ENCODE measurements around the gene ARHGAP19.

The ARHGAP19 gene

GRCh38 chr10:97182288-97182990 is 110.0 kb downstream of the ARHGAP19 start:
- peaks cover 73% of the 10 kb centered on the region for H3K27me3 ChIP-seq (ENCODE audit: control insufficient read depth, insufficient read depth, low read length, poor library complexity, severe bottlenecking)
- peaks cover 28% of the 10 kb centered on the region for H3K4me1 ChIP-seq (ENCODE audit: control insufficient read depth, insufficient read depth, low read length)
- H3K9me3 ChIP-seq (ENCODE audit: control insufficient read depth, low read length): no peaks in the 10 kb centered on the region
- H3K27ac ChIP-seq (ENCODE audit: insufficient read depth, low read depth, low read length, poor library complexity, severe bottlenecking): no peak overlapping the region
- 91 to 92% methylated on average over 10 of the region's 10 CpGs for WGBS, 2 experiments
- H3K4me3 ChIP-seq (ENCODE audit: insufficient read depth, low read depth, low read length): no peak overlapping the region
- no peaks in the 10 kb centered on the region for H3K36me3 ChIP-seq (ENCODE audit: control insufficient read depth, insufficient read depth, low read length)

DNA sequence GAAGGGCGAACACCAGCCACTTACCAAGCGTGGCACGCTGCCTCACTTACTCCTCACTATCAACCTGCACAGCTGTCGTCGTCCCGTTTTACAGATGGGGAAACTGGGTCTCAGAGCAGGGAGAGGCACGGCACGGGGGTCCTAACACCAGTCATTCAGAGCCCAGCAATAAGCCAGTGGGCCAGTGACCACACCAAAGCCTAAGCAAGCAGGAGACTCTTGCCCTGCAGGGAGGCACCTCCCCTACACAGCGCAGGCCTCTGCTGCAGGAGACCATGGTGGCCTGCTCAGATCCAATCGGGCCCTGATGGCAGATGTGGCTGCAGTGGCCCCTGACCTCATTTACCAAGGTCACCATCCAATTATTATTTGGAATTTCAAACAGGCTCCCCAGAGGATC is 111.5 kb downstream of the ARHGAP19 start:
- Histone ChIP-seq H3K27ac (ENCODE audit: insufficient read depth, low read depth, low read length, poor library complexity, severe bottlenecking) (no peak overlapping the region), H3K36me3 (ENCODE audit: control insufficient read depth, insufficient read depth, low read length) (no peaks in the 10 kb centered on the region), H3K9me3 (ENCODE audit: control insufficient read depth, low read length) (no peaks in the 10 kb centered on the region), H3K27me3 (ENCODE audit: control insufficient read depth, insufficient read depth, low read length, poor library complexity, severe bottlenecking) (peaks cover 66% of the 10 kb centered on the region), H3K4me3 (ENCODE audit: insufficient read depth, low read depth, low read length) (no peak overlapping the region), H3K4me1 (ENCODE audit: control insufficient read depth, insufficient read depth, low read length) (peaks cover 25% of the 10 kb centered on the region)
- WGBS, 2 experiments: 92 to 93% methylated on average over 10 of the region's 10 CpGs

DNA sequence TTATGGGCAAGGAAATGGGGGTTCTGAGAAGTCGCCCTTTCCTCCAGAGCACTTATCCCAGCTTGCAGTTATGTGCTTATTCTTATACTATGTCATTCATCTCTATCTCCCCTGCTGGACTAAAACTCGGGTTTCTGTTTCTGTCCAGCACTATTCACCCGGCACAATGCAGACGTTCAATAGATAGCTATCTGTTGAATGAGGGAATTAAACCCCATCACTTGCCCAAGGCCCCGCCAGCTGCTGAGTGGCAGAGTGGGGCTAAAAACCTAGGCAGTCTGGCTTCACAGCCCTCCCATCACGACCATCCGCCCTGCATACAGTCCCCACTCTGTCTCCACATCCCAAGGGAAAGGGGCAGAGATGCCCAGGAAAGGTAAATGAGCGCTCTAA is 112.1 kb downstream of the ARHGAP19 start:
- peaks cover 60% of the 10 kb centered on the region for H3K27me3 ChIP-seq (ENCODE audit: control insufficient read depth, insufficient read depth, low read length, poor library complexity, severe bottlenecking)
- H3K36me3 ChIP-seq (ENCODE audit: control insufficient read depth, insufficient read depth, low read length): no peaks in the 10 kb centered on the region
- H3K4me1 ChIP-seq (ENCODE audit: control insufficient read depth, insufficient read depth, low read length): peaks cover 25% of the 10 kb centered on the region
- H3K9me3 ChIP-seq (ENCODE audit: control insufficient read depth, low read length): no peaks in the 10 kb centered on the region
- no peak overlapping the region for H3K27ac ChIP-seq (ENCODE audit: insufficient read depth, low read depth, low read length, poor library complexity, severe bottlenecking)
- WGBS, 2 experiments: 79 to 88% methylated on average over 8 of the region's 8 CpGs
- no peak overlapping the region for H3K4me3 ChIP-seq (ENCODE audit: insufficient read depth, low read depth, low read length)

- Histone ChIP-seq H3K27me3 (ENCODE audit: control insufficient read depth, insufficient read depth, low read length, poor library complexity, severe bottlenecking) (peaks cover 55% of the 10 kb centered on the region), H3K4me3 (ENCODE audit: insufficient read depth, low read depth, low read length) (no peak overlapping the region), H3K27ac (ENCODE audit: insufficient read depth, low read depth, low read length, poor library complexity, severe bottlenecking) (no peak overlapping the region), H3K9me3 (ENCODE audit: control insufficient read depth, low read length) (no peaks in the 10 kb centered on the region), H3K36me3 (ENCODE audit: control insufficient read depth, insufficient read depth, low read length) (no peaks in the 10 kb centered on the region), H3K4me1 (ENCODE audit: control insufficient read depth, insufficient read depth, low read length) (peaks cover 19% of the 10 kb centered on the region)
- WGBS, 2 experiments: 15 to 16% methylated on average over 24 to 25 of the region's 26 CpGs
Measured at GRCh38 chr10:97179731-97180362, 112.6 kb downstream of the ARHGAP19 start.

DNA sequence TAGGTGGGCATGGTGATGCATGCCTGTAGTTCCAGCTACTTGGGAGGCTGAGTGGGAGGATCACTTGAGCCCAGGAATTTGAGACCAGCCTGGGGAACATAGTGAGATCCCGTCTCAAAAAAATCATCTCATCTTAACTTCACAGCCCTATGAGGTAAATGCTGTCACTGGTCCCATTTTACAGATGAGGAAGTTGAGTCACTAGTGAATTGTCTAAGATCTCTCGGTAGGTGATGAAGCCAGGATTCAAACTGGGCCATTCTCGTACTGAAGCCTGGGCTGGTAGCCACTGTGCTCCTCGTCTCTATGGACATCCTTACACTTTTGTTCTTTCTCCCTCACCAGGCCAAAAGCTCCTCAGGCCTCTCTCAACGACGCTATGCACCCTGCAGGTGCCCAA is 113.1 kb downstream of the ARHGAP19 start:
- no peaks in the 10 kb centered on the region for H3K9me3 ChIP-seq (ENCODE audit: control insufficient read depth, low read length)
- no peak overlapping the region for H3K4me3 ChIP-seq (ENCODE audit: insufficient read depth, low read depth, low read length)
- H3K27me3 ChIP-seq (ENCODE audit: control insufficient read depth, insufficient read depth, low read length, poor library complexity, severe bottlenecking): peaks cover 49% of the 10 kb centered on the region
- peaks cover 14% of the 10 kb centered on the region for H3K4me1 ChIP-seq (ENCODE audit: control insufficient read depth, insufficient read depth, low read length)
- H3K27ac ChIP-seq (ENCODE audit: insufficient read depth, low read depth, low read length, poor library complexity, severe bottlenecking): no peak overlapping the region
- H3K36me3 ChIP-seq (ENCODE audit: control insufficient read depth, insufficient read depth, low read length): no peaks in the 10 kb centered on the region
- WGBS, 2 experiments: 30 to 35% methylated on average over 6 of the region's 6 CpGs

- Histone ChIP-seq H3K9me3 (ENCODE audit: control insufficient read depth, low read length) (no peaks in the 10 kb centered on the region), H3K4me3 (ENCODE audit: insufficient read depth, low read depth, low read length) (no peak overlapping the region), H3K36me3 (ENCODE audit: control insufficient read depth, insufficient read depth, low read length) (no peaks in the 10 kb centered on the region), H3K27me3 (ENCODE audit: control insufficient read depth, insufficient read depth, low read length, poor library complexity, severe bottlenecking) (peaks cover 37% of the 10 kb centered on the region), H3K27ac (ENCODE audit: insufficient read depth, low read depth, low read length, poor library complexity, severe bottlenecking) (no peak overlapping the region), H3K4me1 (ENCODE audit: control insufficient read depth, insufficient read depth, low read length) (peaks cover 8% of the 10 kb centered on the region)
- 92 to 95% methylated on average over 5 of the region's 5 CpGs for WGBS, 2 experiments
Measured at GRCh38 chr10:97178074-97178473, 114.4 kb downstream of the ARHGAP19 start.

DNA sequence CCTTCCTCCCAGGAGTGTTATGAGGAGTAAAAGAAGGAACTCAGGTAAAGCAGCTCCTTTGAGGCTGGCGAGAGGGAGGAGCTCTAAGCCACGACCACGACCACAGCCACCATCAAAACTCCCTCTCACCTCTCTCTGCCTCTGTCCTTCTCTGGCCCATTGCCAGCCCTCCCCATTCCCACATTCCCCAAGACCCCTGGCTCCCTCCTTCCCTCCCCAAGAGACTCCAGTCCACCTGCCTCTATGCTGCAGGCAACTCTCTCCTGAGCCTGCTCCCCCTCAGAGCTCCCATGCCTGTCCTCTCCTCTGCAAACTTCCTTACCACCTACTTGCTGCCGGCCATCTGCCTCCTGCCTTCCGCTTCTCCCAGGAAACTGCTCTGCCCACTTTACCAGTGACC is 116.2 kb downstream of the ARHGAP19 start:
- Histone ChIP-seq H3K27ac (ENCODE audit: insufficient read depth, low read depth, low read length, poor library complexity, severe bottlenecking) (no peak overlapping the region), H3K4me1 (ENCODE audit: control insufficient read depth, insufficient read depth, low read length) (peaks cover 8% of the 10 kb centered on the region), H3K27me3 (ENCODE audit: control insufficient read depth, insufficient read depth, low read length, poor library complexity, severe bottlenecking) (peaks cover 20% of the 10 kb centered on the region), H3K36me3 (ENCODE audit: control insufficient read depth, insufficient read depth, low read length) (no peaks in the 10 kb centered on the region), H3K4me3 (ENCODE audit: insufficient read depth, low read depth, low read length) (no peak overlapping the region), H3K9me3 (ENCODE audit: control insufficient read depth, low read length) (no peaks in the 10 kb centered on the region)
- WGBS, 2 experiments: 84 to 86% methylated on average over 5 of the region's 5 CpGs

GRCh38 chr10:97175586-97175985 is 116.9 kb downstream of the ARHGAP19 start:
- H3K9me3 ChIP-seq (ENCODE audit: control insufficient read depth, low read length): no peaks in the 10 kb centered on the region
- H3K36me3 ChIP-seq (ENCODE audit: control insufficient read depth, insufficient read depth, low read length): no peaks in the 10 kb centered on the region
- peaks cover 14% of the 10 kb centered on the region for H3K27me3 ChIP-seq (ENCODE audit: control insufficient read depth, insufficient read depth, low read length, poor library complexity, severe bottlenecking)
- peaks cover 12% of the 10 kb centered on the region for H3K4me1 ChIP-seq (ENCODE audit: control insufficient read depth, insufficient read depth, low read length)
- 95 to 97% methylated on average over 4 of the region's 4 CpGs for WGBS, 2 experiments
- H3K4me3 ChIP-seq (ENCODE audit: insufficient read depth, low read depth, low read length): no peak overlapping the region
- H3K27ac ChIP-seq (ENCODE audit: insufficient read depth, low read depth, low read length, poor library complexity, severe bottlenecking): no peak overlapping the region

GRCh38 chr10:97174941-97175340 is 117.5 kb downstream of the ARHGAP19 start:
- H3K4me1 ChIP-seq (ENCODE audit: control insufficient read depth, insufficient read depth, low read length): peaks cover 6% of the 10 kb centered on the region
- H3K27me3 ChIP-seq (ENCODE audit: control insufficient read depth, insufficient read depth, low read length, poor library complexity, severe bottlenecking): peaks cover 8% of the 10 kb centered on the region
- H3K36me3 ChIP-seq (ENCODE audit: control insufficient read depth, insufficient read depth, low read length): no peaks in the 10 kb centered on the region
- H3K9me3 ChIP-seq (ENCODE audit: control insufficient read depth, low read length): no peaks in the 10 kb centered on the region
- H3K4me3 ChIP-seq (ENCODE audit: insufficient read depth, low read depth, low read length): no peak overlapping the region
- H3K27ac ChIP-seq (ENCODE audit: insufficient read depth, low read depth, low read length, poor library complexity, severe bottlenecking): no peak overlapping the region

GRCh38 chr10:97174276-97174775 is 118.1 kb downstream of the ARHGAP19 start:
- H3K4me3 ChIP-seq (ENCODE audit: insufficient read depth, low read depth, low read length): no peak overlapping the region
- H3K36me3 ChIP-seq (ENCODE audit: control insufficient read depth, insufficient read depth, low read length): no peaks in the 10 kb centered on the region
- peaks cover 7% of the 10 kb centered on the region for H3K4me1 ChIP-seq (ENCODE audit: control insufficient read depth, insufficient read depth, low read length)
- no peaks in the 10 kb centered on the region for H3K9me3 ChIP-seq (ENCODE audit: control insufficient read depth, low read length)
- 92% methylated on average over 5 of the region's 5 CpGs for WGBS, 2 experiments
- H3K27ac ChIP-seq (ENCODE audit: insufficient read depth, low read depth, low read length, poor library complexity, severe bottlenecking): no peak overlapping the region
- H3K27me3 ChIP-seq (ENCODE audit: control insufficient read depth, insufficient read depth, low read length, poor library complexity, severe bottlenecking): peaks cover 8% of the 10 kb centered on the region
